ENCODE data around the gene CD40. TPM values are rescaled to one million over a fixed set of nuclear protein-coding genes. Genes with fewer than 3 reads are reported as not detected.

Gene CD40
- total and polyA plus RNA-seq, 3 donors from 2014 or later = 5.0 to 8.8 (median 5.3) TPM

DNA sequence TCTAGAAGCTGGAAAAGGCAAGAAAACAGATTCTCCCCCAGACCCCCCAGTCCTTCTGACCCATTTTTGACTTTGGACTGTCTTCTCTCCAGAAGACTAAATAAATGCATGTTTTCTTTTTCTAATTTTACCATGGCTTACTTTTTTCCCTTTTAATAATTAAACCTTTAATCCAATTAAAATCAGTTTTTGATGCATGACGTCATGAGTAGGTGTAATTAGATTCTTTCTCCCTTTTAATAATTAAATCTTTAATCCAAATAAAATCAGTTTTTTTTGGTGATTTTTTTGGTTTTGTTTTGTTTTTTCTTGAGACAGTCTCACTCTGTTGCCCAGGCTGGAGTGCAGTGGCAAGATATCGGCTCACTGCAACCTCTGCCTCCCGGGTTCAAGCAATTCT lies 15.2 kb upstream of the CD40 start:
- intact Hi-C loops (cut with DNase I; ENCODE audit: low total_unique reads) = no loop called here
- no peaks in the 10 kb centered on the region for H3K9me3 ChIP-seq
- H3K27me3 ChIP-seq = no peaks in the 10 kb centered on the region
- WGBS, 2 donors = 94 to 95% methylated on average over 3 of the region's 3 CpGs
- no peak overlapping the region for H3K4me3 ChIP-seq
- H3K27ac ChIP-seq = no peak overlapping the region
- no peaks in the 10 kb centered on the region for H3K36me3 ChIP-seq (ENCODE audit: low read depth, missing control alignments)
- TF ChIP-seq POLR2A (IDR thresholded peaks at IDR 0.05) = no peak
- TF ChIP-seq, protein P1, sequence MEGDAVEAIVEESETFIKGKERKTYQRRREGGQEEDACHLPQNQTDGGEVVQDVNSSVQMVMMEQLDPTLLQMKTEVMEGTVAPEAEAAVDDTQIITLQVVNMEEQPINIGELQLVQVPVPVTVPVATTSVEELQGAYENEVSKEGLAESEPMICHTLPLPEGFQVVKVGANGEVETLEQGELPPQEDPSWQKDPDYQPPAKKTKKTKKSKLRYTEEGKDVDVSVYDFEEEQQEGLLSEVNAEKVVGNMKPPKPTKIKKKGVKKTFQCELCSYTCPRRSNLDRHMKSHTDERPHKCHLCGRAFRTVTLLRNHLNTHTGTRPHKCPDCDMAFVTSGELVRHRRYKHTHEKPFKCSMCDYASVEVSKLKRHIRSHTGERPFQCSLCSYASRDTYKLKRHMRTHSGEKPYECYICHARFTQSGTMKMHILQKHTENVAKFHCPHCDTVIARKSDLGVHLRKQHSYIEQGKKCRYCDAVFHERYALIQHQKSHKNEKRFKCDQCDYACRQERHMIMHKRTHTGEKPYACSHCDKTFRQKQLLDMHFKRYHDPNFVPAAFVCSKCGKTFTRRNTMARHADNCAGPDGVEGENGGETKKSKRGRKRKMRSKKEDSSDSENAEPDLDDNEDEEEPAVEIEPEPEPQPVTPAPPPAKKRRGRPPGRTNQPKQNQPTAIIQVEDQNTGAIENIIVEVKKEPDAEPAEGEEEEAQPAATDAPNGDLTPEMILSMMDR (IDR thresholded peaks at IDR 0.05) = no peak
- DNase-seq = no peak
- H3K4me1 ChIP-seq = no peaks in the 10 kb centered on the region

DNA sequence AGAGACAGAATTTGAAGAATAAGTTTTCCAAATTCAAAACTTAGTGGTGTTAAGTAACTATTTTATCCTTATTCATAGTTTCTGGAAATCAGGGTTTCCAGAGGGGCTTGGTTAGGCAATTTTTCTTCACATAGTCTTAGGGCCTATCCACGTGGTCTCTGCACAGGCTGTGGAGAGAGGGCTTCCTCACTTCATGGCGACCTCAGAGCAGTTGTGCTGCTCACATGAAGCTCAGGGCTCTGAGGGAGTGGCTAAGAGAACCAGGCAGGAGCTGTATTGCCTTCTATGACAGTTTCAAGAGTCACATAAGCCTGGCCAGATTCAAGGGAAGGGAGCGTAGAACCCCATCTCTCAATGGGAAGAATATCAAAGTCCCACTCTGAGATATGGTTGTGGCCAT lies 13.9 kb upstream of the CD40 start:
- Histone ChIP-seq H3K9me3 (no peaks in the 10 kb centered on the region), H3K27me3 (no peaks in the 10 kb centered on the region), H3K4me3 (no peak overlapping the region), H3K36me3 (ENCODE audit: low read depth, missing control alignments) (no peaks in the 10 kb centered on the region), H3K27ac (no peak overlapping the region), H3K4me1 (no peaks in the 10 kb centered on the region)
- no peak for DNase-seq
- intact Hi-C loops (cut with DNase I; ENCODE audit: low total_unique reads) = no loop called here
- 83 to 86% methylated on average over 3 of the region's 3 CpGs for WGBS, 2 donors
- no peak for TF ChIP-seq POLR2A (IDR thresholded peaks at IDR 0.05)
- TF ChIP-seq, protein P1 (IDR thresholded peaks at IDR 0.05) = no peak

DNA sequence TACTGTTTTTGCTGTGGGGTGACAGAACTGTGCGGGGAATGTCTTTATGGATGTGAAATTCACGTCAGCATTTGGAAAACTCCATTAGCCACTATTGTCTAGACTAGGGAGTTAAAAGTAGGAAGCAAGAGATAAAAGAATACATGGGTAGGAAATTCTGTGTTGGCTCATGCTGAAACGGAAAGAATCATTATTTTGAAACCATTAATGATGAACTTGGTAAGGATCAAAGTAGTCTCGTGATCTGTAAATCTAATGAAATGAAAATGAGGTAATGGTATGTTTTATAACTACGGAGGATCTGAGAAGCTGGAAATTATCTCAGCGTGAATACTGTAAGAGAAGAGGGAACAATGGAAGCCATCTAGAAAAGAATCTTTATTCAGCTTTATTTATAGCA lies 11.1 kb upstream of the CD40 start:
- H3K27ac ChIP-seq = no peak overlapping the region
- intact Hi-C loops (cut with DNase I; ENCODE audit: low total_unique reads) = no loop called here
- DNase-seq = no peak
- no peaks in the 10 kb centered on the region for H3K4me1 ChIP-seq
- H3K9me3 ChIP-seq = no peaks in the 10 kb centered on the region
- no peak for TF ChIP-seq POLR2A (IDR thresholded peaks at IDR 0.05)
- TF ChIP-seq, protein P1 (IDR thresholded peaks at IDR 0.05) = no peak
- H3K36me3 ChIP-seq (ENCODE audit: low read depth, missing control alignments) = no peaks in the 10 kb centered on the region
- 72 to 87% methylated on average over 6 of the region's 6 CpGs for WGBS, 2 donors
- no peaks in the 10 kb centered on the region for H3K27me3 ChIP-seq
- H3K4me3 ChIP-seq = no peak overlapping the region

DNA sequence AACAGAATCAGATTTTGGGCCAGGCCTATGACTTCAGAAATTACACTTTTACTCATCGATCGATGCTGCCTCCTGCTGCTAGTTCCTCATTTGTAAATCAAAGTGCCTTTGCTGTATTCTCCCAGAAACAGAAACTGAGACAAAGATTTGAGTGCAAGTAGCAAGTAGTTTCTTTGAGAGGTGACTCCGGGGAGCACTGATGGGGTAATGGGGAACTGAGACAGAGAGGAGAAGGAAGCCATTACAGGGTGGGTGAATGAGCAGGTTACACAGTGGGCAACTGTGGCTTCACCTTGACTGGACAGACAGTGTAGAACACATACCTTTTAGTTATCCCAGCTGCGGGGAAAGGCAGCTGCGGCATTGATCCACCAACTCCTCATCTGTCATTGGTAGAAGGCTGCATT lies 9.7 kb upstream of the CD40 start:
- TF ChIP-seq, protein P1 (IDR thresholded peaks at IDR 0.05) = no peak
- no peak for TF ChIP-seq POLR2A (IDR thresholded peaks at IDR 0.05)
- no peak overlapping the region for H3K27ac ChIP-seq
- intact Hi-C loops (cut with DNase I; ENCODE audit: low total_unique reads) = no loop called here
- H3K27me3 ChIP-seq = no peaks in the 10 kb centered on the region
- H3K4me3 ChIP-seq = no peak overlapping the region
- H3K36me3 ChIP-seq (ENCODE audit: low read depth, missing control alignments) = no peaks in the 10 kb centered on the region
- no peaks in the 10 kb centered on the region for H3K9me3 ChIP-seq
- no peak for DNase-seq
- 88 to 89% methylated on average over 5 of the region's 5 CpGs for WGBS, 2 donors
- no peaks in the 10 kb centered on the region for H3K4me1 ChIP-seq

DNA sequence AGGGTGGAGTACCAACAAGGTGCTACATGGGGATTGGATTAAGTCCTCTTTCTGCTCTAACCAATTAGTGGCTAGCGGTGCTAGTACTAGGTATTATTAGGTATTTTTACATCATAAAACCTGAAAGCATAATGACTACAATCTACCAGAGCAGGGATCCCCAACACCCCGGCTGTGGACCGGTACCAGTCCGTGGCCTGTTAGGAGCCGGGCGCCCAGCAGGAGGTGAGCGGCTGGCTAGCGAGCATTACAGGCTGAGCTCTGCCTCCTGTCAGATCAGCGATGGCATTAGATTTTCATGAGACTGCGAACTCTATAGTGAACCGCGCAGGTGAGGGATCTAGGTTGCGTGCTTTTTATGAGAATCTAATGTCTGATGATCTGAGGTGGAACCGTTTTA lies 9.1 kb upstream of the CD40 start:
- DNase-seq = no peak
- Histone ChIP-seq H3K4me1 (no peaks in the 10 kb centered on the region), H3K27ac (no peak overlapping the region), H3K27me3 (no peaks in the 10 kb centered on the region), H3K4me3 (no peak overlapping the region), H3K9me3 (no peaks in the 10 kb centered on the region), H3K36me3 (ENCODE audit: low read depth, missing control alignments) (no peaks in the 10 kb centered on the region)
- 93 to 94% methylated on average over 7 to 14 of the region's 14 CpGs for WGBS, 2 donors
- intact Hi-C loops (cut with DNase I; ENCODE audit: low total_unique reads) = no loop called here
- TF ChIP-seq POLR2A (IDR thresholded peaks at IDR 0.05) = no peak
- TF ChIP-seq, protein P1 (IDR thresholded peaks at IDR 0.05) = no peak

All from testis (tissue), 3 donors.